SW 1271 (cell line): ENCODE results near the gene RAX.

Experiments used
- DNase-seq, 2 experiments: peaks; one replicate each; lab custom pipeline; 2025; lab: John Stamatoyannopoulos, UW

RAX gene

GRCh38 chr18:59246796-59247195, 26.5 kb downstream of the RAX start:
- DNase-seq = no peak

GRCh38 chr18:59242906-59243305, 30.3 kb downstream of the RAX start:
- no peak for DNase-seq

DNA sequence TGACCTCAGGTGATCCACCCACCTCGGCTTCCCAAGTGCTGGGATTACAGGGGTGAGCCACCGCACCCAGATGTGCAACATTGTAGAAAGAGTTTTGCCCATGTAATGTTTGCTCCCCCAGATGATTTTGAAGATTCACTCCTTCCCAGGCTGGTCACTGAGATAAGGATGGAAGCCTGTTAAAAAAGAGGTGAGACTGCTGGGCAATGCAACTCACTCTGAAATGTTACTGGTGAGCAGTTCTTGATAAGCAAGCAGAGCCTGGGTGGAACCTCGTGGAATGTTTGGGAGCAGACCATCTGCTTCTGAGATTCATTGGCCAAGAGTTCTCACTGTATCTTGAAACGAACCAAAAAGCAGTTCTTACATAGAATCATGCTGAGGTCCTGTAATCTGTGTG, 33.6 kb downstream of the RAX start:
- no peak for DNase-seq

DNA sequence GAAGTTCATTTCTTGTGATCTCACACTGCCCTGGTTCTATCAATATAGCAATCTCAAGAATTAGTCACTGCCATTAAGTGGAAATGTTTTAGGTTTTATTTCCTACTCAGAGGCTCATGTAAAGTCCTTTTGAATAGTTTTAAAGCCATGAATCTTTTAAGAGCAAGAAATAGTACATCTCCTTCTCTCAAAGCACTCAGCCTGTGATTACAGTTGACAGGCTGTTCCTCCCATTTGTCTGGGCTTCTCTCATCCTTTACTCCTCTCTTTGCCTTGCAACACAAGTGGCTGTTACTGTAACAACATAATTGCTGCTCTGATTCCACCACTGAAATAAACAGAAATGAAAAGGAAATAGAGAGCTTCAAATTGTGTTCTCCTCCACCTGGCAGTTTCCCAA, 34.9 kb downstream of the RAX start:
- no peak for DNase-seq

- no peak for DNase-seq
Measured at GRCh38 chr18:59233017-59233410, 40.2 kb downstream of the RAX start.

GRCh38 chr18:59232309-59233016, 40.8 kb downstream of the RAX start:
- no peak for DNase-seq

DNA sequence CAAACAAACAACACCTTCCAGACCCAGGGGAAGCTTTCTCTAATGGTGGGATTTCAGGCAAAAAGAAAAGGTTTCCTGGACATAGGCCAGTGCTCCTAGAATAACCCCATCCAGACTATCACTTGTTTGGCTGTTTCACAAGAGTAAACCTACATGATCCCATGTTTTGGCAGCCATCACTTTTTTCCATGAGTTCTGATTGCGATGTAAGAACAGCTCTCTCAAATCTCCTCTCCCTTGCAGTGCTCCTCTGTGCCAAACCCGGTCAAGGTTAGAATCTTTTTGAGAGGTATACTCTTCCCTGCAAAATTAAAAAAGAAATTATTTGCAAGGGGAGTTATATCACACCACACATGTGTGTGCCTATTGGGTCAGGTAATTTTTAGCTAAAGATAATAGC, 41.4 kb downstream of the RAX start:
- no peak for DNase-seq

GRCh38 chr18:59231114-59231513, 42.1 kb downstream of the RAX start:
- DNase-seq = no peak

DNA sequence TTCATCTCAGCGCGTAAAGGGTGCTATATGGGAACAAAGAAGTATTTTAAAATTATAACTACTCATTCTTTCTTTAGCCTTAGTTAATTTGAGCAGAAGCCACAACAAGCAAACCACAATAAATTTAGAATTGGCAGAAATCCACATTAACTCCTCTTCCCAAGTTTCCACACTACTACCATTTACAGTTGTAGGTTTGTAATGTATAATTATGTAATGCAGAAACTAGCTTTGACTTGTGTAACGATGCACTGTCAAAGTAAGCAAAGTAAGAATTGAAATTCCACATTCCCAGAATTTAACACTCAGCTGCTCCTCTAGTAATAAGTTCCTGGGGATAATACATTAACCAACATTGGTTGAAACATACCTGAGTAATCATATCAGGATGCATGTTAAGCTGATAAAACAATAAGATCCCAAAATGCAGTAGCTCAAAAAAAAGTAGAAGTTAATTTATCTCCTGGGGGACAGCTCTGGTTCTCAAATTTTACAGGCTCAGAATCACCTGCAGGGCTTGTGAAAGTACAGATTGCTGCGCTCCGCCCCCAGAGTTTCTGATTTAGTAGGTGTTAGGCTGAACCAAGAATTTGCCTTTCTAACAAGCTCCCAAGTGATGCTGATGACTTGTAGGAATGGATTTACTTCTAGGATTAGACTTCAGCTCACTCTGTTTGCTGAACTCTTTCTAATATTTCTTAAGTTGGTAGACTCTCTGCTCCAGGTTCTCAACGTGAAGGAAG, 43.4 kb downstream of the RAX start:
- no peak for DNase-seq

GRCh38 chr18:59229191-59229590, 44.1 kb downstream of the RAX start:
- no peak for DNase-seq

DNA sequence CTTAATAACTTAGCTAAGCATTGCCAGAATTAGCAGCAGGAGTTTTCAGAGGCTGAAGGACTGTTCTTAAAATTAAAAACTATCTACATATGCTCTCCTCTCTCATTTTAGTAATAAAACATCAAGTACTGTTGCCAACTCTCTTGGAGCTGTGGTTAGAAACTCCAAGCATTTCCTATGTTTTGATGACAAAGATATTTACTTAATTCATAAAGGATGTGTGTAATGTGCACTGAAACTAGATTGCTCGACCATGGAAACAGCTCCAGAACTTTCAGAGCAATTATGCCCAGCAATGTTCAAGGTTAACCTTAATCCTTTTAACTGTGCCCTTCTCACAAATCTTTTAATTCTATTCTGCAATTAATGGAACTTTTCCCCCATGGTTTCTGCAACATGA, 44.9 kb downstream of the RAX start:
- DNase-seq = no peak

DNA sequence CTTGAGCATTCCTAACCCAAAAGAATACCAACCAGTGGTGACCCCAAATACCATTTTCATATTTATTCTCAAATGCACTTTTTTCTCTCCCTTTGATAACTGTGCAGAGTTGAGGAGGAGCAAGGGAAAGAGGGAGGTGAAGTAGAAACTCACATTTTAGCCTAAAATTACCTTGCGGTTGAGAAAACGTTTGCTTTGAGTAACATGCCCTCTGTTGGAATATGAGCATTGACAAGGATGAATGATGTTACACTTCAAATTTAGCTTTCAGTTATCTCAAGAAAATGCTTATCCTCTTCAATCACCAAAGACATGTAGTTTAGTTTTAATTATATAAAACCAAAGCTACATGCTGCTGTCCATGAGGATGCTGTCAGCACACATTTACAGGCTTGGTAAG, 50.9 kb downstream of the RAX start:
- no peak for DNase-seq

DNA sequence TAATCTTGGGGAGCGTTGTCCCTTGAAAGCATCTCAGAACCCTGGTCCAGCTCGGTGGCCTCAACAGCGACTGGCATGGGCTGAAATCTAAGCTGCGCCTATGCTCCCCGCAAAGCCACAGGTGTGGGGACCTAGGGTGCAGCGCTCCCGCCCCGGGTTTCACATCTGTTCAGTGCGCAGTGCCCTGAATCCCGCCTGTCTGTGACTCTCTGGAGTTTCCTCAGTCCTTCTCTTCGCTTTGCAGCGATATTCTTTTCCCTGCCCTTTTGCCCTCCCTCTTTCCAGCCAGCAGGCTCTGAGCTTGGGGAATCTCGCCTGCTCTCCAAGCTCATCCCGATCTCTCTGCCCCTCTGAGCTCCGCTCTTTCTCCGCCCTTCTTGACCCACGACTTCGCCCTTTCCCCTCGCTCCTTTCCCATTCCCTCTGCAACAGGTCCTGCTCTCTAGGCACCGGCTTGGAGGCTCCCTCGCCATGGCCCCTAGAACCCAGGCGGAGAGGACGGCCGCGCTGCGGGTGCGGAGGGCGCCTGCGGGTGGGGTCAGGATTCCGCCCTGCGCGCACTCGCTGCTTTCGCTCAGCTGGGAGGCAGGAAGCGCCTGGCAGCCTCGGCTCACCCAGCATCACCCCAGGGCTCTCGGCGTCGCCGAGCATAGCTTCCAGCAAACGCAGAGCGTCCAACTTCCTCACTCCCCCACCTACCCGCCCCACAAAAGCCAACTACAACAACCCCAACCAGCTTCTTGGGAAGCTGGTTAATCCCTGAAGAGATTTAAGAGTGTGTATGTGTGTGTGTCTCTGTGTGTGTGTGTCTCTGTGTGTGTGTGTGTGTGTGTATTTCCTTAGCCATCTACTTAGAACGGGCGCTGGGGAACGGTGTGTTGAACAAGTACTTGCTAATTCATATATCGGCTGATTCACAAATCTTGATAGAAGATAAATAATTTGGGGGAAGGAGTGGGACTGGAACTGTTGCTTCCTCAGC, 52.2 kb downstream of the RAX start:
- no peak for DNase-seq

DNA sequence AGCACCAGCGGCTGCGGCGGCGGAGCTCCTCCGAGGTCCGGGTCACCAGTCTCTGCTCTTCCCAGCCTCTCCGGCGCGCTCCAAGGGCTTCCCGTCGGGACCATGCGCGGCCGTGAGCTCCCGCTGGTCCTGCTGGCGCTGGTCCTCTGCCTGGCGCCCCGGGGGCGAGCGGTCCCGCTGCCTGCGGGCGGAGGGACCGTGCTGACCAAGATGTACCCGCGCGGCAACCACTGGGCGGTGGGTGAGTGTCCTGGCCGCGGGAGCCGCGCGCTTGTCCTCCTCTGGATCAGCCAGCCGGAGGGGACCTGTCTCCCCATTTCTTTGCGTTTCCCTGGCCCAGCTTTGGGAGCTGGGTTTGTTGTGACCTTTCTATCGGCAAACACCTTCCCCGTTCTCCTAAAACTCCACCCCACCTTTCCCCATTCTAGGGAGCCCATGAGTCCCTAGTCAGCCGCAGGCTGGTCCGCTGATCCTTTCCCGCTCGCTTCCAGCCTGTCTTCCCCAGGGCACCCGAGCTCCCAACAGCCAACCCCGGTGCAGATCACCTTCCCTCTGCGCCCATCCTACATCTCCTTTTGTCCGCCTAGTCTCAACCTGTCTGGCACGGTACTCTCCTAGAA, 53.0 kb downstream of the RAX start:
- DNase-seq = no peak

DNA sequence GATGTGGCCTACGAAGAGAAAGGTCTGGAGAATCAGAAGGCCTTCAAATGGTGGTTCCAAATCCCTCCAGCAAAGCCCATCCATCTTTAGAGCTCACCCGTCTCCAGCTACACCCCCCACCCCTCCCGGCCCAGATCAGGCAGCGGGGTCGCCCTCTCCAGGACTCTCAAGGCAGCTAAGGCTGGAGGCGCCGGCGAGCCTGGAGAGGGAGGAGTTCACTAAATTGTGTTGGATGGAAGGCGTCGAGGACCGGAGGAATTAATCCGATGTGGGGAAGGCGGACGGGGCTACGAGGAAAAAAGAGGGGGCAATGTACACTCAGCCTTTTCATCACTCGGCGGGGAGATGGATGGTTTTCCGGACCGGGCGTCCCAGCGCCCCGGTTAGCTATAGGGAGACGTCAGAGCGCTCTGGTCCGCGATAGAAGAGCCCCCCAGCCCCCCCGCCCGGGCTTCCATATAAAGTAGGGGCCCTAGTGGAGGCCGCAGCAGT, 53.5 kb downstream of the RAX start, which contains the start of gene GRP:
GRP (plus strand) TSS at position 487 of the 492 bp plus-strand sequence. CDS start 108 bp downstream, outside the sequence.
- no peak for DNase-seq

- no peak for DNase-seq
Measured at GRCh38 chr18:59218018-59218417, 55.2 kb downstream of the RAX start.
